GM23338 (cell line): ENCODE measurements around the gene NEU4. TPM values are rescaled to one million over a fixed set of nuclear protein-coding genes. Genes with fewer than 3 reads are reported as not detected.
A peak's percentile ranks its signal among the peaks of the same experiment; 100 is the strongest.

ENCODE experiments used
- ATAC-seq: fragments of 200-7000 bp; cut with Tn5 transposase; 3 replicates; pipeline ENCODE4 v1.9.1; 2020
- DNase-seq: peaks from one replicate; pipeline ENCODE4 v3.0.0-alpha.2; 2015; ENCODE audit warnings: low spot score
- H2AFZ ChIP-seq: fragments of 200-600 bp; sonication (generic); 2 replicates; pipeline ENCODE4 v1.8.0; 2016; ENCODE audit warnings: antibody characterized with exemption, mild to moderate bottlenecking, moderate library complexity
- H3F3A ChIP-seq: fragments of 200-600 bp; sonication (generic); replicated peaks from 2 replicates; pipeline ENCODE4 v1.8.0; 2017; ENCODE audit warnings: antibody characterized with exemption, mixed run types, low read depth
- H3K27ac ChIP-seq: fragments of 200-600 bp; sonication (generic); 2 replicates; pipeline ENCODE4 v1.6.1; 2016; ENCODE audit warnings: low read depth
- H3K27me3 ChIP-seq: fragments of 200-600 bp; sonication (generic); 2 replicates; pipeline ENCODE4 v1.8.0; 2016; ENCODE audit warnings: mild to moderate bottlenecking, mixed run types, moderate library complexity; ENCODE audit not compliant: insufficient read depth
- H3K36me3 ChIP-seq: fragments of 200-600 bp; sonication (generic); 2 replicates; pipeline ENCODE4 v1.8.0; 2016; ENCODE audit warnings: mild to moderate bottlenecking; ENCODE audit not compliant: insufficient read depth
- H3K4me1 ChIP-seq: fragments of 200-600 bp; sonication (generic); 2 replicates; pipeline ENCODE4 v1.8.0; 2016; ENCODE audit warnings: mild to moderate bottlenecking, moderate library complexity; ENCODE audit not compliant: insufficient read depth
- H3K4me2 ChIP-seq: fragments of 200-600 bp; sonication (generic); 2 replicates; pipeline ENCODE4 v1.7.1; 2017; ENCODE audit warnings: mixed run types
- H3K4me3 ChIP-seq: fragments of 200-600 bp; sonication (generic); 2 replicates; pipeline ENCODE4 v1.6.1; 2016; ENCODE audit warnings: mixed run types
- H3K79me2 ChIP-seq: fragments of 200-600 bp; sonication (generic); replicated peaks from 2 replicates; pipeline ENCODE4 v1.8.0; 2017; ENCODE audit warnings: mild to moderate bottlenecking; ENCODE audit not compliant: insufficient read depth
- H3K9me2 ChIP-seq: fragments of 200-600 bp; sonication (generic); 2 replicates; pipeline ENCODE4 v1.8.0; 2017; ENCODE audit not compliant: insufficient read depth
- H4K20me1 ChIP-seq: fragments of 200-600 bp; sonication (generic); replicated peaks from 2 replicates; pipeline ENCODE4 v1.8.0; 2017; ENCODE audit warnings: mild to moderate bottlenecking; ENCODE audit not compliant: insufficient read depth
- H3K27ac Mint-ChIP-seq: 2 replicates; pipeline ENCODE4 v1.8.0; 2020; ENCODE audit warnings: inconsistent platforms, mild to moderate bottlenecking, moderate library complexity, mixed read lengths
- H3K27me3 Mint-ChIP-seq: 3 replicates; pipeline ENCODE4 v1.8.0; 2022; ENCODE audit warnings: low read depth, mild to moderate bottlenecking, moderate library complexity, mixed read lengths, inconsistent platforms; ENCODE audit not compliant: insufficient read depth, poor library complexity
- H3K36me3 Mint-ChIP-seq: 3 replicates; pipeline ENCODE4 v1.8.0; 2021; ENCODE audit warnings: low read depth, mild to moderate bottlenecking, inconsistent platforms, moderate library complexity, mixed read lengths
- H3K4me1 Mint-ChIP-seq: 3 replicates; pipeline ENCODE4 v1.8.0; 2020; ENCODE audit warnings: mild to moderate bottlenecking, inconsistent platforms, mixed read lengths
- H3K4me3 Mint-ChIP-seq: 3 replicates; pipeline ENCODE4 v1.8.0; 2021; ENCODE audit warnings: moderate library complexity, mild to moderate bottlenecking, inconsistent platforms, mixed read lengths
- H3K9me3 Mint-ChIP-seq: 3 replicates; pipeline ENCODE4 v1.8.0; 2020; ENCODE audit warnings: moderate library complexity, mild to moderate bottlenecking, inconsistent platforms, mixed read lengths
- CREB1 ChIP-seq: fragments of 250-450 bp; sonication (Bioruptor Pico); IDR thresholded peaks from 2 replicates; pipeline ENCODE4 v1.5.0; 2020; ENCODE audit warnings: low read depth, mild to moderate bottlenecking, moderate library complexity
- CTCF ChIP-seq, 2 experiments: fragments of 200-600 bp in 1 of 2; sonication (generic) in 1 of 2; conservative IDR thresholded peaks; 2 replicates each; pipeline versions ENCODE4 v1.5.1 to v1.6.1; 2016 to 2017; ENCODE audit warnings: antibody characterized with exemption in 2 of 2, low read depth in 2 of 2, mild to moderate bottlenecking in 2 of 2, moderate library complexity in 1 of 2
- EZH2 ChIP-seq: fragments of 200-600 bp; sonication (generic); IDR thresholded peaks from one replicate; pipeline ENCODE4 v1.8.0; 2017; ENCODE audit warnings: antibody characterized with exemption, mild to moderate bottlenecking, low read depth; ENCODE audit not compliant: unreplicated experiment
- JUNB ChIP-seq: IDR thresholded peaks from one replicate; pipeline ENCODE4 v1.6.1; 2016; ENCODE audit warnings: antibody characterized with exemption; ENCODE audit not compliant: unreplicated experiment
- NANOG ChIP-seq: IDR thresholded peaks from 2 replicates; pipeline ENCODE4 v1.6.1; 2016; ENCODE audit warnings: antibody characterized with exemption, borderline replicate concordance
- POLR2AphosphoS5 ChIP-seq: IDR thresholded peaks from 2 replicates; pipeline ENCODE4 v1.6.1; 2016; ENCODE audit warnings: antibody characterized with exemption, low read depth
- REST ChIP-seq: IDR thresholded peaks from one replicate; pipeline ENCODE4 v1.6.1; 2018; ENCODE audit warnings: antibody characterized with exemption; ENCODE audit not compliant: unreplicated experiment
- STAT1 ChIP-seq: IDR thresholded peaks from one replicate; pipeline ENCODE4 v1.6.1; 2016; ENCODE audit warnings: antibody characterized with exemption; ENCODE audit not compliant: unreplicated experiment
- ZNF114 ChIP-seq: fragments of 250-450 bp; sonication (Bioruptor Pico); IDR thresholded peaks from 2 replicates; pipeline ENCODE4 v1.5.0; 2020; ENCODE audit warnings: mild to moderate bottlenecking, moderate library complexity
- polyA plus RNA-seq: library from polyadenylated mRNA; unstranded; fragments of >200 nt; fragmentation: Nextera tagmentation; extraction: Ambion mirVana; gene quantifications from 2 replicates; pipeline ENCODE4 v1.2.1, GENCODE V29; 2016
- total RNA-seq: library from RNA; depleted of rRNA; stranded (reverse); fragments of >200 nt; shearing (Covaris generic); gene quantifications from 2 replicates; pipeline ENCODE4 v1.2.3, GENCODE V29; 2014

The NEU4 gene
- total and polyA plus RNA-seq, 2 experiments from 2014 or later = 0.29 to 1.2 TPM

GRCh38 chr2:241814643-241815476 lies 5.9 kb downstream of the NEU4 start:
- Histone ChIP-seq H3K27me3 (no peaks in the 10 kb centered on the region), H4K20me1 (no peaks in the 10 kb centered on the region), H3K79me2 (no peaks in the 10 kb centered on the region), H3K9me2 (no peaks in the 10 kb centered on the region), H3K4me1 (no peaks in the 10 kb centered on the region), H3K36me3 (no peaks in the 10 kb centered on the region), H3K4me2 (no peak overlapping the region), H3K27ac (no peak overlapping the region), H3K4me3 (no peak overlapping the region), H2AFZ (no peak overlapping the region), H3F3A (no peaks in the 10 kb centered on the region)
- H3K27ac Mint-ChIP-seq = peak overlapping the region; percentile 57; the same call in 1 of the 2 replicates
- peak; percentile 52 for ATAC-seq
- H3K9me3 Mint-ChIP-seq = no peaks in the 10 kb centered on the region; the same call in 2 of the 3 replicates
- no peaks in the 10 kb centered on the region; the same call in 1 of the 3 replicates for H3K4me1 Mint-ChIP-seq
- DNase-seq = no peak
- peaks cover 6% of the 10 kb centered on the region for H3K27me3 Mint-ChIP-seq
- TF ChIP-seq ZNF114 = no peak
- TF ChIP-seq NANOG = no peak
- TF ChIP-seq CREB1 (CRISPR knock-in tag) = no peak
- no peak for TF ChIP-seq JUNB
- no peak for TF ChIP-seq STAT1
- TF ChIP-seq EZH2 = no peak
- H3K36me3 Mint-ChIP-seq = no peaks in the 10 kb centered on the region
- no peak overlapping the region for H3K4me3 Mint-ChIP-seq

GRCh38 chr2:241815477-241816430 lies 6.8 kb downstream of the NEU4 start:
- no peaks in the 10 kb centered on the region for H3K27me3 ChIP-seq
- Mint-ChIP-seq H3K4me3 (no peak overlapping the region), H3K27me3 (peaks cover 9% of the 10 kb centered on the region), H3K36me3 (no peaks in the 10 kb centered on the region), H3K27ac (peak overlapping the region; percentile 57; the same call in 1 of the 2 replicates), H3K9me3 (no peaks in the 10 kb centered on the region; the same call in 2 of the 3 replicates), H3K4me1 (no peaks in the 10 kb centered on the region; the same call in 1 of the 3 replicates)
- H3K4me2 ChIP-seq = no peak overlapping the region
- no peak overlapping the region for H3K4me3 ChIP-seq
- H3K4me1 ChIP-seq = no peaks in the 10 kb centered on the region
- DNase-seq = no peak
- no peaks in the 10 kb centered on the region for H3K36me3 ChIP-seq
- peak; percentile 9; the same call in 2 of the 3 replicates for ATAC-seq
- no peak overlapping the region for H2AFZ ChIP-seq
- H3K9me2 ChIP-seq = no peaks in the 10 kb centered on the region
- no peaks in the 10 kb centered on the region for H4K20me1 ChIP-seq
- 0 out of 2 replicates have a peak, but pooled peaks cover 6% of the 10 kb centered on the region for H3F3A ChIP-seq
- no peak overlapping the region for H3K27ac ChIP-seq
- H3K79me2 ChIP-seq = no peaks in the 10 kb centered on the region
- TF ChIP-seq CTCF (conservative IDR thresholded peaks at IDR 0.05; ENCODE audit: low read depth in 2 of 2) (no peak), REST (no peak), POLR2AphosphoS5 (no peak)
